GM19438 (cell line): ENCODE results near the gene ANAPC16.
"Not testable (repeated sequence)": the region's sequence is repeated elsewhere in the genome, so short reads cannot be mapped to it uniquely, and the experiment has no call there.

ENCODE experiments used
- ATAC-seq: cut with Tn5 transposase; IDR thresholded peaks from one replicate; pipeline ENCODE4 v1.9.1; 2021; ENCODE audit warnings: low read depth; ENCODE audit not compliant: unreplicated experiment

ANAPC16 gene

GRCh38 chr10:72215611-72216549 lies at the start of gene ANAPC16, which contains the start of gene ASCC1:
TSS of gene ANAPC16 (plus strand) at chr10:72216012. CDS start at chr10:72223915, 7,903 bp downstream.
TSS of gene ASCC1 (minus strand) at chr10:72216276. CDS start at chr10:72213298, 2,978 bp downstream.
- ATAC-seq = peak; percentile 75

GRCh38 chr10:72167118-72167517 lies 48.7 kb upstream of the ANAPC16 start:
- no peak for ATAC-seq

- ATAC-seq = no peak
These were observed 45.5 kb upstream of the ANAPC16 start for GRCh38 chr10:72170263-72170662.

GRCh38 chr10:72170733-72171132 lies 45.1 kb upstream of the ANAPC16 start:
- ATAC-seq = no peak

DNA sequence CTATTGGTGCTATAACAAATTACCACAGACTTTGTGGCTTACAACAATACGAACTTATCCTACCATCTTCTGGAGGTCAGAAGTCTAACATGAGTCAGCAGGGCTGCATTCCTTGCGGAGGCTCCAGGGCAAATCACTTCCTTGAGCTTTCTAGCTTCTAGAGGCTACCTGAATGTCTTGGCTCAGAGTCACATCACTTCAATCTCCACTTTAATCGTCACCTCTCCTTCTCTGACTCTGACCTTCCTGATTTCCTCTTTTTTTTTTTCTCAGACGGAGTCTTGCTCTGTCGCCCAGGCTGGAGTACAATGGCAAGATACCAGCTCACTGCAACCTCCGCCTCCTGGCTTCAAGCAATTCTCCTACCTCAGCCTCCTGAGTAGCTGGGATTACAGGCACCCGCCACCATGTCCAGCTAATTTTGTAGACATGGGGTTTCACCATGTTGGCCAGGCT lies 44.6 kb upstream of the ANAPC16 start:
- no peak for ATAC-seq

GRCh38 chr10:72173262-72173618 lies 42.6 kb upstream of the ANAPC16 start:
- no peak for ATAC-seq

DNA sequence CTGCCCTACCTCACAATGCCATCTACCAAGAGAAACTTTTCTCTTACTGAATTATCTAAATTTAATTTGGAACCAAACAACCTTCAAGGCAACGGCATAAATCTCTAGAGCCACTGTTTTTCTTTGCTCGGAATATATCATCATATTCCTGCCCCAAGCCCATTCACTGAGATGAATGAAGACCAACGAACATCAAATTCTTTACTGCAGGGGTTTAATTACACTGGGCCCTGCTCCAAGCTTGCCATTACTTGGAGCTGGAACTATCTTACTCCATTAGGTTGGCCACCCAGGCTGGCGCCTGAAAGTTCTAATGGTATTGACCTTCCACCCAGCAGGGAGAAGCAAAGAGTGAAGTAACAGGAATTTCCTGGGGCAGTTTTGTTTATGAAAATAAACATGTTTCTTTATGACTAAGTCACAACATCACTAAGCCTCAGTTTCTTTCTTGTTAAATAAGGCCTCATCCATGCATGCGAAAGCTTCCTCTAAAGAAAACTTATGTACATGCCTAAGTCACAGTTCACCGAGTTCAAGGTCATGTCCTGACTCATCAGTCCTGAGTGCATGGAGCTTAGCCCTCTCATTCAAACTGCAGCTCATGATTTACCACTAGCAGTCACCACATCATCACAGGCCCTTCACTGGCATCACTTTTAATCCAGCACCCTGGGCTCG lies 42.1 kb upstream of the ANAPC16 start:
- ATAC-seq = peak; percentile 45

DNA sequence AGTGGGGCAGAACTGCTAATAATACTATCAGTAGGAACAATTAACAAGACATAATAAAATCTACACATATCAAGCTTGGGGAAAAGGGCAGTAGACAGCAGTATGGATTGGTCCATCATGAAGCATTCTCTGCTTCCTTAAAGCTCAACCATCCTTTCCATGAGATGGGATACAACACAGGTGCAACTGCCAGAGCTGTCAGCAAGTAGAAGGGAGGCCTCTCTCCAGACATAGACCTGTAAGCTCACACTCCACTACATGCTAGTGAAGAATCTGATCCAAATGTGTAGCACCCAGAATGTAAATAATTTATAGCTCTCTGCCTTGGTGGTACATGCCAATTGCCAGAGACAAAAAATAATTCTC lies 41.5 kb upstream of the ANAPC16 start:
- ATAC-seq = no peak

- ATAC-seq = no peak
These were observed 40.7 kb upstream of the ANAPC16 start for GRCh38 chr10:72175149-72175548.

DNA sequence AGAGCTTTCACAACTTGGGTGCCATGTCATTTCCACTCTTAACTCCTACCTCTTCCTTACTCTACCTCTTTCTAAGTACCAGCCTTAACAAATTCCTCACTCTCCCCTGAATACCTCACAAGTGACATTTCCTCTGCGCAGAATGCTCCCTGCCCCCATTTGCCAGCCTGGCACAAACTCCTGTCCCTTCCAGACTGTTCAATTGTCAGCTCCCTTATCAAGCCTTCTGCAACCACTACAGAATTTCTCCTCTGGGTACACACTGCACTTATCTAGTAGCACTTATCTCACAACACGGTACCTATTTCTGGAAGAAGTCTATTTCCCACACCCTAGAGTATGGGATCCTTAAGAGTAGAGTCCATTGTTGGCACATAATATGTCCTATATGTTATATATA lies 39.1 kb upstream of the ANAPC16 start:
- no peak for ATAC-seq

DNA sequence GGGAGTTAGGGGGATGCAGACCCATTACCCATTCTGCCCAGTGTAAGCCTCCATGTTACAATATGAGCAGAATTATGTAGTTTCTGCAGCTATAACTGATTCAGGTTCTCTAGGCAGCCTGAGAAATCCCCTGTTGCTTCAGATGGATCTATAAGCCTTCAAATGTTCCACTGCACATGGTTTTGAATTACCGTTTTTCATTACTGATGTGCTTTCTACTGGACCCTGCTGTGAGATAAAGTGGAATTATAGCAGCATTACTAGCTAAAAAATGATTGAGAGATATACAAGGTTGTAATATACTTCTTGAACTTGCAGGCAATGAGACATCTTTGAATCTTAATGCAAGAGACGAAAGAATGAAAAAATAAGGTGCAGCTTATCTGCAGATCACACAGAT lies 38.4 kb upstream of the ANAPC16 start:
- ATAC-seq = no peak

DNA sequence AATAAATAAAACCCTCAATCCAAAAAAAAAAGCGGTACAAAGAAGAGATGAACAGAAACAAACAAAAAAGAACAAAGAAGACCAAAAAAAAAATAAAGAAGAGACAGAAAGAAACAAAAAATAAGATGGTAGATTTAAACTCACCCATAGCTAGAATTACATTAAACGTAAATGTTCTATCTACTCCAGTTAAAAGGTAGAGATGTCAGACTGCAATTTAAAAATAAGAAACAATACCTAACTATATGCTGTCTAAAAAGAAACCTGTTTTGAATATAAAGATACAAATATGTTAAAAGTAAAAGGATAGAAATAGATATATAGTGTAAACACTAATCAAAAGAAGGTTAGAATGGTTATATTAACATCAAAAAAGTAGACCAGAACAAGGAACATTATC lies 31.7 kb upstream of the ANAPC16 start:
- no peak for ATAC-seq

GRCh38 chr10:72186258-72186981 lies 29.4 kb upstream of the ANAPC16 start:
- no peak for ATAC-seq

DNA sequence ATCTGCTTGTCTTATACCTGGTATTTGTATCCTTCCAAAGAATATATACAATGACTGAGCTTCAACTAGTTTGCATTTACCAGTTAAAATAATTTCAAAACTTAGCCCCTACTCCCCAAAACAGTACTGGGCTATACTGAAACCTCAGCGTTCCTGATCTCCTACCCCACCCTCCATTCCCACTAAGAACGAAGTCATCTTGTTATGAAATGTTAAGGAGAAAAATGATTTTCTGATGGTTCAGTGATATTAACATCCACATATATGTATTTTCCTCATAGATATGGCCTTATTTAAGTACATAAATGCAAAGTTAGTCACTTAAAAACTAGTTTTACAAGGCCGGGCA lies 28.9 kb upstream of the ANAPC16 start:
- ATAC-seq = no peak

DNA sequence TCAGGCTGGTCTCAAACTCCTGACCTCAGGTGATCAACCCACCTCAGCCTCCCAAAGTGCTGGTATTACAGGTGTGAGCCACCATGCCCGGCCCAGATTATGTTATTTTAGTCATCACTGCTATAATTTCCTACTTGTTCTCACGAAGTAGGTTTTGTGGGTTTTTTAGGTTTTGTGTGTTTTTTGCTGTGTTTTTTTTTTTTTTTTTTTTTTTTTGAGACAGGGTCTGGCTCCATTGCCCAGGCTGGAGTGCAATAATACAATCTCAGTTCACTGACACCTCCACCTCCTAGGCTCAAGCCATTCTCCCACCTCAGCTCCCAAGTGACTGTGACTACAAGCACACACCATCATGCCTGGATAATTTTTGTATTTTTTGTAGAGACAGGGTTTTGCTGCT lies 20.9 kb upstream of the ANAPC16 start:
- no peak for ATAC-seq

DNA sequence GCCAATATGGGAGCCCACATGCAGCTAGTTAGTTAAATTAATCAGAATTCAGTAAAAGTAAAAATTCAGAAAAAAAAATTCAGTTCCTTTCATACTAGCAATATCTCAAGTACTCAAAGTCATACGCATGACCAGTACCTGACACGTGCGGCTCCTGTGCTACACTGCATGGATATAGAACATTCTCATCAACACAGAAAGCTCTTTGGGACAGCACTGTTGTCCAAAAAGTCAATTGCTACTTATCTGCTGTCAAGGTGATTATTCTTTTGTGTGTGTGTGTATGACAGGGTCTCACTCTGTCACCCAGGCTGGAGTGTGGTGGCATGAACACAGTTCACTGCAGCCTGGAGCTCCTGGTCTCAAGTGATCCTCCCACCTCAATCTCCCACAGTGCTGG lies 14.9 kb upstream of the ANAPC16 start:
- no peak for ATAC-seq

DNA sequence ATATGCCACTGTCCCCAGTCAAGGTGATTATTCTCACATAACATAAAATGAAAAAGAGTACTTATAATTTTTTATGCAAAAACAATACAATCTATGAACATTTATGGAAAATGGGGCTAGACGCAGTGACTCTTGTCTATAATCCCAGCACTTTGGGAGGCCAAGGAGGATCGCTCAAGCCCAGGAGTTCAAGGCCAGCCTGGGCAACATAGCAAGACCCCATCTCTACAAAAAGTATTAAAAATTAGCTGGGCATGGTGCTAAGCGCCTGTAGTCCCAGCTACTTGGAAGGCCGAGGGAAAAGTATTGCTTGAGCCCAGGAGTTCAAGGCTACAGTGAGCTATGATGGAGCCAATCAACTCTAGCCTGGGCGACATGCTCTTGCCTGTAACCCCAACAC lies 14.5 kb upstream of the ANAPC16 start:
- ATAC-seq = no peak

- ATAC-seq = no peak
These were observed 11.5 kb upstream of the ANAPC16 start for GRCh38 chr10:72204296-72204695.

DNA sequence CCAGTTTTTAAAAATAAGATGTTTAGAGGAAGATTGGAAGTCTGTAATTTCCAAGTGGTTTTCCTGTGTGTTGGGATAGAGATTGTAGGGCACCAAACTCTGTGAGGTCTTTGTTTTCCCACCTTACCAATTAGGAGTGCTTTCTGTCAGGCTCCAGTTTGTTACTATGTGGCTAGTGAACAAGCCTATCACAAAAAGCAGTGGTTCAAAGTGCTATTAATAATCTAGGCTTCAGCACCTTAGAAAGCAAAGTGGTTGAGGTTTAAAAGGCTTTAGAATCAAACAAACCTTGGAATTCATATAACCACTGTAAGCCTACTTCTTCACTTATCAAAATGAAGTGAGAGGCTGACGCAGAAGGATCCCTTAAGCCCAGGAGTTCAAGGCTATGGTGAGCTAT lies 11.1 kb upstream of the ANAPC16 start:
- ATAC-seq = no peak

- no peak for ATAC-seq
These were observed 9.1 kb upstream of the ANAPC16 start for GRCh38 chr10:72206511-72207229.

- not testable (repeated sequence) for ATAC-seq
These were observed 7.3 kb upstream of the ANAPC16 start for GRCh38 chr10:72208526-72208925.
